Ovary (tissue), 9 donors: Measurements from ENCODE around the gene RPL10A. TPM values are rescaled to one million over a fixed set of nuclear protein-coding genes. Genes with fewer than 3 reads are reported as not detected.

Experiments
- DNase-seq, 5 donors: peaks; one replicate each; pipeline ENCODE4 v3.0.0-alpha.2; 2019 to 2020
- H3K27ac ChIP-seq, 2 donors: fragments of 200-600 bp; one replicate each; pipeline versions ENCODE4 v1.5.1 to v1.8.0; 2019 to 2022
- H3K27me3 ChIP-seq: fragments of 200-600 bp; one replicate; pipeline ENCODE4 v1.8.0; 2022
- H3K36me3 ChIP-seq: fragments of 200-600 bp; sonication (generic); one replicate; pipeline ENCODE4 v1.5.1; 2019
- H3K4me1 ChIP-seq: one replicate; pipeline ENCODE4 v1.8.1; 2013; ENCODE audit warnings: mild to moderate bottlenecking, moderate library complexity; ENCODE audit not compliant: insufficient read depth
- H3K4me3 ChIP-seq: fragments of 200-600 bp; sonication (generic); one replicate; pipeline ENCODE4 v1.5.1; 2017
- H3K9me3 ChIP-seq, 2 donors: fragments of 200-600 bp in 1 of 2; sonication (generic) in 1 of 2; one replicate each; pipeline versions ENCODE4 v1.5.1 to v1.8.1; 2013 to 2019; ENCODE audit warnings: mild to moderate bottlenecking in 1 of 2, moderate library complexity in 1 of 2
- CTCF ChIP-seq, 3 donors: fragments of 450-650 bp in 2 of 3; fragments of 200-600 bp in 1 of 3; IDR thresholded peaks; one replicate each; pipeline versions ENCODE4 v1.5.1 to v1.8.0; 2016 to 2022; ENCODE audit warnings: antibody characterized with exemption in 3 of 3, mild to moderate bottlenecking in 1 of 3
- EP300 ChIP-seq: sonication (generic); formaldehyde crosslinking; IDR thresholded peaks from one replicate; pipeline ENCODE4 v1.6.1; 2017; ENCODE audit warnings: antibody characterized with exemption
- POLR2A ChIP-seq: fragments of 450-650 bp; IDR thresholded peaks from one replicate; pipeline ENCODE4 v1.6.1; 2017; ENCODE audit warnings: antibody characterized with exemption, mild to moderate bottlenecking, moderate library complexity
- WGBS, 3 donors: extraction: QIAGEN DNeasy Blood & Tissue Kit in 1 of 3; methylation state at CpG; one replicate each; pipeline versions ENCODE4 v1.1.5 to v1.1.7; 2013 to 2017; 5-methylcytosine and 5-hydroxymethylcytosine counted together
- intact Hi-C, 4 donors: fragments of 100-400 bp; cut with DNase I; formaldehyde crosslinking; loops; one replicate each; pipeline versions ENCODE4 v1.11.0 to v1.15.1; 2022 to 2023
- polyA plus RNA-seq, 2 donors: library from polyadenylated mRNA; stranded (reverse); fragments of 200-250 nt in 1 of 2; fragments of 350-450 nt in 1 of 2; fragmentation: Illumina TruSeq in 1 of 2; extraction: RNeasy Lipid Tissue Mini Kit (QIAGEN cat#74804) in 1 of 2; gene quantifications; one replicate each; pipeline ENCODE4 v1.2.3, GENCODE V29; 2013 to 2014
- total RNA-seq, 7 donors: library from RNA; depleted of rRNA in 2 of 7; stranded (reverse); fragments of >200 nt in 2 of 7; fragmentation: NEBNext Ultra II Directional in 3 of 7; extraction: Animal tissue kit (Norgen Biotek cat#: 25700) in 3 of 7; gene quantifications; one replicate each; pipeline versions ENCODE4 v1.1.0 to v1.2.4, GENCODE V29; 2016 to 2023
- donor health status: DM: no; HTN: no; CAD: no; lungs with moderate emphysema.
- donor health status: DM: no; HTN: no; CAD: no.
- donor health status: Bipolar disorder and iron deficiency.
- donor health status: DM: yes; HTN: yes; CAD: no.
- donor health status: DM: no; HTN: no; CAD: no.
- donor health status: DM: yes; HTN: yes; CAD: no.

RPL10A gene
- total and polyA plus RNA-seq, 9 donors, result 2,596 to 5,052 (median 3,198) TPM

DNA sequence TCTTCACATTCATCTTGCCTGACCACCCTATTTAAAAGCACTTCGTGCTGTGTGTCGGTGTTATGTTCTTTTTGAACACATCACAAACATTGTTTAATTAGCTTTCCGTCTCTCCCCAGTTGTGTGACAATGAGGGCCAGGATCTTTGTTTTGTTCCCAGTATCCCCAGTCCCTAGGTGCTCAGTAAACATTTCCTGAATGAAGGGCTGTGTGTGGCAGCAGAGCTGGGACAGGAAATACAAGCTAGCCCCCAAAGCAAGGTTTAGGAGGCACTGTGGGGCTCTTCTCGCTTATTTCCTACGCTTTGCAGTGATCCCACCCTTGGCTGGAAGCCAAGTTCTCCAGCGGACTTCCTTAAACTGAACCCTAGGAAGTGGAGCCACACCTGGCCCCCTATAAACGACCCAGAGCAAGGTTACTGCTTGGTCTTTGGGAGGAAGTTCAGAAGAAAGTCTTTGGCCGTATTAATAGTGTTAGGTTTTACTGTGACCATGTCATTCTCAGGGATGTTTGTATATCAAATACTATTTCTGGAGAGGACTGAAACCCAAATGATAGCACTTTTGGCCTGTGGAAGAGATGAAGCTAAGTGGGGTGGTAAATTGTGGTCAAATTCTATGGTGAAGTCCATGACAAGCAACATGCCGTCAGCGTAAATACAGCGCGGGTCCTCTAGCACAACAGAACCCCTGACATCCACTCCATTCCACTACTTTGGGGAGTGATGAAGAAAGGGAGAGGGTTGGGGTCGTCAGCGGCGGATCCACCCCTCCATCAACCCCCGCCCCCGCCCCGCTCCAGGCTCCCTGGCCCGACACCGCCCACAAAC lies 16.6 kb upstream of the RPL10A start:
- Histone ChIP-seq H3K36me3 (no peaks in the 10 kb centered on the region), H3K27ac (peak overlapping the region; percentile 18 to 71), H3K27me3 (no peaks in the 10 kb centered on the region), H3K4me1 (peaks cover 7% of the 10 kb centered on the region), H3K4me3 (peak overlapping the region; percentile 62), H3K9me3 (no peaks in the 10 kb centered on the region)
- intact Hi-C loops, result loop anchor here in 2 of 4 donors (2.0 kb wide), 1 partner anchor 109 kb away; the partner anchor contains the start of gene PPARD (in 2 of the 2)
- TF ChIP-seq POLR2A (no peak), CTCF (IDR thresholded peaks at IDR 0.05) (no peak), EP300 (no peak)
- DNase-seq, result peak in 3 of 5 donors; percentile 54 to 67 (median 56)
- WGBS, 3 donors, result 9 to 12% (median 12%) methylated on average over 20 of the region's 20 CpGs

DNA sequence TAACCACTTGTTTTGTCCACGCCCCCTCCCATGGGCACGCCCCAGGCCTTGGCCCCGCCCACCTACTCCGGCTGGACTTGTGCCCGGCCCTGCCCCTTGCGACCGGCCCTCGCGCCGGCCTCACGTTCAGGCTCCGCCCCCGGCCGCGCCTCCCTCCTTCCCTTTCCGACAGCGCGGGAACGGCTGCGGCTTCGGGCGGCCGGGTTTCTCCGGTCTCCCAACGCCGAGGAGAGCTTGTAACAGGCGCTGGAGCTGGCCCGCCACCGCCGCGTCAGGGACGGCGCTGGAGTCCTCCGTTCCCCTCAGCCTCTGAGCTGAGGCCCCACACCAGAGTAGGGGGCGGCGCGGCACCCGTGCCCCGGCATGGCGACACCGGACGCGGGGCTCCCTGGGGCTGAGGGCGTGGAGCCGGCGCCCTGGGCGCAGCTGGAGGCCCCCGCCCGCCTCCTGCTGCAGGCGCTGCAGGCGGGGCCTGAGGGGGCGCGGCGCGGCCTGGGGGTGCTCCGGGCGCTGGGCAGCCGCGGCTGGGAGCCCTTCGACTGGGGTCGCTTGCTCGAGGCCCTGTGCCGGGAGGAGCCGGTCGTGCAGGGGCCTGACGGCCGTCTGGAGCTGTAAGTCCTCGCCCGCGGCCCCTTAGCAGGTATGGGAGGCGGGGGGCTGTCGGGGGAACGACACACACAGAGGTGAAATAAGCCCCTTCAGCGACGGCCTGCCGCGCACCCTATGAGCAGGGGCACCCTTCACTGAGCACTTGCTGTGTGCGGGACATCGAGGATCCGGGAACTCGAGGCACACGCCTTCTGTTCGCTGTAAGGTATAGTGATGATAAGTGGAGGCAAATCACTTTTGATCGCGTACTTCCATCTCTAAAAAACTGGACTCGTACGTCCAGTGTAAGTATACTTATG lies 15.8 kb upstream of the RPL10A start, which contains the start of gene FANCE:
FANCE (plus strand) TSS at position 156 of the 908 bp plus-strand sequence; CDS start at position 364, 208 bp downstream.
- intact Hi-C loops, result no loop called here
- 0 to 1% (median 1%) methylated on average over 55 to 87 of the region's 87 CpGs for WGBS, 3 donors
- H3K27ac ChIP-seq, result peak within 1 kb of the TSS; percentile 18 to 71
- no peaks in the 10 kb centered on the region for H3K27me3 ChIP-seq
- peak; percentile 93 to 99 (median 97) for DNase-seq
- H3K4me1 ChIP-seq, result peaks cover 7% of the 10 kb centered on the region
- no peak for TF ChIP-seq EP300
- TF ChIP-seq POLR2A, result peak; percentile 24
- no peak for TF ChIP-seq CTCF (IDR thresholded peaks at IDR 0.05)
- H3K9me3 ChIP-seq, result no peaks in the 10 kb centered on the region
- no peaks in the 10 kb centered on the region for H3K36me3 ChIP-seq
- H3K4me3 ChIP-seq, result peak within 1 kb of the TSS; percentile 62

GRCh38 chr6:35453236-35453635 lies 15.0 kb upstream of the RPL10A start:
- 4 to 6% (median 6%) methylated on average over 3 of the region's 3 CpGs for WGBS, 3 donors
- H3K36me3 ChIP-seq, result no peaks in the 10 kb centered on the region
- H3K27ac ChIP-seq, result peak overlapping the region in 1 of 2 donors; percentile 71
- no peak for DNase-seq
- no peaks in the 10 kb centered on the region for H3K9me3 ChIP-seq
- intact Hi-C loops, result no loop called here
- peak overlapping the region; percentile 62 for H3K4me3 ChIP-seq
- H3K27me3 ChIP-seq, result no peaks in the 10 kb centered on the region
- peaks cover 7% of the 10 kb centered on the region for H3K4me1 ChIP-seq
- no peak for TF ChIP-seq EP300
- TF ChIP-seq POLR2A, result no peak
- TF ChIP-seq CTCF (IDR thresholded peaks at IDR 0.05), result no peak

GRCh38 chr6:35454391-35455110 lies 13.7 kb upstream of the RPL10A start:
- intact Hi-C loops, result no loop called here

More at GRCh38 chr6:35454391-35455110, 13.7 kb upstream of the RPL10A start:
- TF ChIP-seq EP300 (no peak), CTCF (IDR thresholded peaks at IDR 0.05) (no peak), POLR2A (no peak)
- WGBS, 3 donors, result 74 to 80% (median 79%) methylated on average over 9 of the region's 9 CpGs
- no peaks in the 10 kb centered on the region for H3K36me3 ChIP-seq
- H3K27me3 ChIP-seq, result no peaks in the 10 kb centered on the region
- peaks cover 7% of the 10 kb centered on the region for H3K4me1 ChIP-seq
- DNase-seq, result no peak
- H3K4me3 ChIP-seq, result no peak overlapping the region
- no peak overlapping the region for H3K27ac ChIP-seq
- H3K9me3 ChIP-seq, result no peaks in the 10 kb centered on the region
